H9 (cell line): ENCODE data around the gene ZMYND8. TPM values are rescaled to one million over a fixed set of nuclear protein-coding genes. Genes with fewer than 3 reads are reported as not detected.
"Not testable (repeated sequence)": the region's sequence is repeated elsewhere in the genome, so short reads cannot be mapped to it uniquely, and the experiment has no call there.

Source experiments
- DNase-seq: peaks from one replicate; pipeline ENCODE4 v3.0.0-alpha.2; 2017
- H2AFZ ChIP-seq: one replicate; pipeline ENCODE4 v1.6.1; 2013; ENCODE audit warnings: mild to moderate bottlenecking, low read length, control low read depth, moderate library complexity
- H2AK5ac ChIP-seq: 2 replicates; pipeline ENCODE4 v1.6.1; 2013; ENCODE audit warnings: low read length, control low read depth, mixed read lengths; ENCODE audit not compliant: insufficient read length
- H2BK120ac ChIP-seq: one replicate; pipeline ENCODE4 v1.6.1; 2013; ENCODE audit warnings: low read depth, mild to moderate bottlenecking, low read length, control low read depth, inconsistent platforms; ENCODE audit not compliant: poor library complexity, severe bottlenecking
- H2BK12ac ChIP-seq: 2 replicates; pipeline ENCODE4 v1.6.1; 2013; ENCODE audit warnings: low read length, control low read depth, mixed read lengths, low read depth; ENCODE audit not compliant: insufficient read length
- H2BK15ac ChIP-seq: 2 replicates; pipeline ENCODE4 v1.6.1; 2013; ENCODE audit warnings: low read depth, low read length, control low read depth
- H2BK20ac ChIP-seq: one replicate; pipeline ENCODE4 v1.6.1; 2013; ENCODE audit warnings: low read depth, mild to moderate bottlenecking, low read length, control low read depth, inconsistent platforms; ENCODE audit not compliant: poor library complexity, severe bottlenecking
- H2BK5ac ChIP-seq: 2 replicates; pipeline ENCODE4 v1.6.1; 2013; ENCODE audit warnings: low read length, control low read depth, mixed read lengths; ENCODE audit not compliant: insufficient read length
- H3K14ac ChIP-seq: 2 replicates; pipeline ENCODE4 v1.6.1; 2013; ENCODE audit warnings: low read length, control low read depth; ENCODE audit not compliant: insufficient read depth
- H3K18ac ChIP-seq: 2 replicates; pipeline ENCODE4 v1.6.1; 2013; ENCODE audit warnings: low read depth, mild to moderate bottlenecking, mixed read lengths, low read length, control low read depth; ENCODE audit not compliant: insufficient read length
- H3K23ac ChIP-seq: 2 replicates; pipeline ENCODE4 v1.6.1; 2013; ENCODE audit warnings: low read length, control low read depth, mixed read lengths, low read depth; ENCODE audit not compliant: insufficient read length
- H3K23me2 ChIP-seq: 2 replicates; pipeline ENCODE4 v1.6.1; 2013; ENCODE audit warnings: low read depth, mild to moderate bottlenecking, mixed read lengths, low read length, control low read depth; ENCODE audit not compliant: insufficient read length, poor library complexity, severe bottlenecking
- H3K27ac ChIP-seq: 2 replicates; pipeline ENCODE4 v1.5.1; 2013; ENCODE audit warnings: low read length, control low read depth, mixed read lengths, low read depth; ENCODE audit not compliant: insufficient read length
- H3K27me3 ChIP-seq: 2 replicates; pipeline ENCODE4 v1.6.1; 2013; ENCODE audit warnings: low read length, control low read depth, inconsistent platforms; ENCODE audit not compliant: insufficient read depth
- H3K4ac ChIP-seq: 2 replicates; pipeline ENCODE4 v1.6.1; 2013; ENCODE audit warnings: low read depth, mild to moderate bottlenecking, control low read depth, inconsistent platforms, low read length, moderate library complexity
- H3K4me1 ChIP-seq: 2 replicates; pipeline ENCODE4 v1.6.1; 2013; ENCODE audit warnings: low read length, control low read depth, inconsistent platforms; ENCODE audit not compliant: insufficient read depth
- H3K4me2 ChIP-seq: 2 replicates; pipeline ENCODE4 v1.6.1; 2013; ENCODE audit warnings: low read length, control low read depth, mixed read lengths; ENCODE audit not compliant: insufficient read length, insufficient read depth
- H3K56ac ChIP-seq: 2 replicates; pipeline ENCODE4 v1.6.1; 2013; ENCODE audit warnings: low read depth, mild to moderate bottlenecking, mixed read lengths, low read length, control low read depth; ENCODE audit not compliant: insufficient read length
- H3K79me1 ChIP-seq: 2 replicates; pipeline ENCODE4 v1.6.1; 2013; ENCODE audit warnings: low read depth, mild to moderate bottlenecking, moderate library complexity, low read length, control low read depth, inconsistent platforms; ENCODE audit not compliant: insufficient read depth, poor library complexity, severe bottlenecking
- H3K79me2 ChIP-seq: 2 replicates; pipeline ENCODE4 v1.6.1; 2013; ENCODE audit warnings: low read length, control low read depth, inconsistent platforms; ENCODE audit not compliant: insufficient read depth
- H3K9ac ChIP-seq: 2 replicates; pipeline ENCODE4 v1.6.1; 2013; ENCODE audit warnings: low read length, control low read depth, mixed read lengths; ENCODE audit not compliant: insufficient read length; ENCODE audit errors: extremely low read depth
- H3K9me3 ChIP-seq: one replicate; pipeline ENCODE4 v1.6.1; 2013; ENCODE audit warnings: low read depth, low read length, inconsistent platforms; ENCODE audit not compliant: control insufficient read depth
- H3T11ph ChIP-seq: one replicate; pipeline ENCODE4 v1.6.1; 2013; ENCODE audit warnings: mild to moderate bottlenecking, low read length, control low read depth, inconsistent platforms
- H4K20me1 ChIP-seq: one replicate; pipeline ENCODE4 v1.6.1; 2013; ENCODE audit not compliant: control insufficient read depth, insufficient read length, insufficient read depth
- H4K5ac ChIP-seq: 2 replicates; pipeline ENCODE4 v1.6.1; 2013; ENCODE audit warnings: low read depth, mild to moderate bottlenecking, mixed read lengths, low read length, control low read depth; ENCODE audit not compliant: insufficient read length
- H4K8ac ChIP-seq: replicated peaks from 2 replicates; pipeline ENCODE4 v1.6.1; 2013; ENCODE audit warnings: low read length, control low read depth, mixed read lengths, low read depth; ENCODE audit not compliant: insufficient read length
- H4K91ac ChIP-seq: 2 replicates; pipeline ENCODE4 v1.6.1; 2013; ENCODE audit warnings: low read depth, mild to moderate bottlenecking, moderate library complexity, mixed read lengths, low read length, control low read depth; ENCODE audit not compliant: insufficient read length
- H3K27ac Mint-ChIP-seq, 3 experiments: 2 replicates in 2 of 3; 3 replicates in 1 of 3; pipeline ENCODE4 v1.8.0; 2020 to 2021; ENCODE audit warnings: mixed read lengths in 3 of 3, mild to moderate bottlenecking in 1 of 3, moderate library complexity in 1 of 3
- H3K27me3 Mint-ChIP-seq: 2 replicates; pipeline ENCODE4 v1.8.0; 2021; ENCODE audit warnings: low read depth, mild to moderate bottlenecking, moderate library complexity, mixed read lengths
- H3K36me3 Mint-ChIP-seq, 3 experiments: 2 replicates in 2 of 3; 3 replicates in 1 of 3; pipeline ENCODE4 v1.8.0; 2020 to 2021; ENCODE audit warnings: low read depth in 3 of 3, mixed read lengths in 3 of 3; ENCODE audit not compliant: insufficient read depth in 1 of 3
- H3K4me1 Mint-ChIP-seq, 2 experiments: 2 replicates each; pipeline ENCODE4 v1.8.0; 2020; ENCODE audit warnings: mixed read lengths in 2 of 2
- H3K4me3 Mint-ChIP-seq, 2 experiments: 2 replicates in 1 of 2; 3 replicates in 1 of 2; pipeline ENCODE4 v1.8.0; 2020 to 2021; ENCODE audit warnings: mild to moderate bottlenecking in 2 of 2, mixed read lengths in 2 of 2, moderate library complexity in 1 of 2
- H3K9me3 Mint-ChIP-seq, 2 experiments: 2 replicates in 1 of 2; 3 replicates in 1 of 2; pipeline ENCODE4 v1.8.0; 2020; ENCODE audit warnings: mild to moderate bottlenecking in 2 of 2, mixed read lengths in 2 of 2, moderate library complexity in 1 of 2
- WGBS: extraction: QIAGEN DNeasy Blood & Tissue Kit; methylation state at CpG from one replicate; pipeline ENCODE4 v1.1.7; 2013; ENCODE audit warnings: missing lambda C conversion rate, low lambda C conversion rate, mixed read lengths; ENCODE audit not compliant: insufficient read length; ENCODE audit errors: extremely low coverage; 5-methylcytosine and 5-hydroxymethylcytosine counted together
- total RNA-seq: library from RNA; stranded (reverse); gene quantifications from 2 replicates; pipeline ENCODE4 v1.2.1, GENCODE V29; 2021

ZMYND8 gene
- total RNA-seq, 1 experiment from 2014 or later: 158 TPM

DNA sequence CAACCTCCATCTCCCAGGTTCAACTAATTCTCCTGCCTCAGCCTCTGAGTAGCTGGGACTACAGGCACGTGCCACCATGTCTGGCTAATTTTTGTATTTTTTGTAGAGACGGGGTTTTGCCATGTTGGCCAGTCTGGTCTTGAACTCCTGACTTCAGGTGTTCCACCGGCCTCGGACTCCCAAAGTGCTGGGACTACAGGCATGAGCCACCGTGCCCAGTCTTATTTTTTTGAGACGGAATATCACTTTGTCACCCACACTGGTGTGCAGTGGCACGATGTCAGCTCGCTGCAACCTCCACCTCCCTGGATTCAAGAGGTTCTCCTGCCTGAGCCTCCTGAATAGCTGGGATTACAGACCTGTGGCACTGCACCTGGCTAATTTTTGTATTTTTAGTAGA, 17.6 kb upstream of the ZMYND8 start:
- not testable (repeated sequence) for H3K9me3 Mint-ChIP-seq, H3K23ac ChIP-seq, H3K27ac Mint-ChIP-seq, H3K18ac ChIP-seq, H4K5ac ChIP-seq, H3K79me1 ChIP-seq, H3K36me3 Mint-ChIP-seq, H3K27me3 Mint-ChIP-seq, DNase-seq, H2AK5ac ChIP-seq, H3K79me2 ChIP-seq, H3T11ph ChIP-seq, H2BK15ac ChIP-seq, H3K56ac ChIP-seq, H3K23me2 ChIP-seq, H2BK12ac ChIP-seq, H2BK5ac ChIP-seq, H3K9ac ChIP-seq, H3K27me3 ChIP-seq, H2BK20ac ChIP-seq, H3K14ac ChIP-seq, H4K20me1 ChIP-seq, H4K8ac ChIP-seq, H3K9me3 ChIP-seq, H2BK120ac ChIP-seq, H4K91ac ChIP-seq, H2AFZ ChIP-seq, H3K4ac ChIP-seq, H3K4me2 ChIP-seq, H3K4me3 Mint-ChIP-seq, H3K27ac ChIP-seq
- H3K4me1 Mint-ChIP-seq: peaks cover 36 to 38% of the 10 kb centered on the region in 2 experiments
- no CpG with 5 or more reads among the region's 8 CpGs for WGBS
- peaks cover 13% of the 10 kb centered on the region for H3K4me1 ChIP-seq
